GM12878 (cell line): ENCODE data around the gene CYP2J2.

Experiments
- BCLAF1 ChIP-seq: fragments of 450-650 bp; IDR thresholded peaks from 2 replicates; pipeline ENCODE4 v1.6.1; 2017; ENCODE audit warnings: antibody characterized with exemption, mild to moderate bottlenecking, moderate library complexity
- BHLHE40 ChIP-seq, 2 experiments: fragments of 450-650 bp in 1 of 2; IDR thresholded peaks; 2 replicates each; pipeline ENCODE4 v1.6.1; 2011 to 2017; ENCODE audit warnings: low read depth in 2 of 2, borderline replicate concordance in 1 of 2, improper control_type of control experiment in 1 of 2, low read length in 1 of 2, mild to moderate bottlenecking in 1 of 2
- EZH2 ChIP-seq: IDR thresholded peaks from 2 replicates; pipeline ENCODE4 v1.6.1; 2012; ENCODE audit warnings: low read depth, mild to moderate bottlenecking, control low read depth, inconsistent platforms, low read length, borderline replicate concordance; ENCODE audit not compliant: control insufficient read depth
- GABPA ChIP-seq: IDR thresholded peaks from 2 replicates; pipeline ENCODE4 v1.6.1; 2014; ENCODE audit warnings: antibody characterized with exemption, low read depth, mild to moderate bottlenecking, inconsistent platforms
- MYB ChIP-seq: fragments of 150-350 bp; IDR thresholded peaks from 2 replicates; pipeline ENCODE4 v1.6.1; 2014; ENCODE audit warnings: mild to moderate bottlenecking, low read depth, low read length, borderline replicate concordance
- SIN3A ChIP-seq: IDR thresholded peaks from 2 replicates; pipeline ENCODE4 v1.6.1; 2012; ENCODE audit warnings: low read depth, low read length, improper control_type of control experiment
- SMC3 ChIP-seq: IDR thresholded peaks from 2 replicates; pipeline ENCODE4 v1.6.1; 2011; ENCODE audit warnings: low read length, improper control_type of control experiment, borderline replicate concordance
- SPI1 ChIP-seq: IDR thresholded peaks from 2 replicates; pipeline ENCODE4 v1.6.1; 2011; ENCODE audit warnings: low read depth, mild to moderate bottlenecking, low read length, moderate library complexity, borderline replicate concordance; ENCODE audit not compliant: insufficient read depth
- USF2 ChIP-seq: IDR thresholded peaks from 2 replicates; pipeline ENCODE4 v1.6.1; 2011; ENCODE audit warnings: low read depth, low read length, improper control_type of control experiment, borderline replicate concordance
- ZNF274 ChIP-seq: IDR thresholded peaks from one replicate; pipeline ENCODE4 v1.8.0; 2011; ENCODE audit not compliant: insufficient read length, insufficient read depth
- TF ChIP-seq, protein P1 (sequence below), 3 experiments: IDR thresholded peaks in 2 of 3; conservative IDR thresholded peaks in 1 of 3; 2 replicates each; pipeline ENCODE4 v1.5.1; 2011; ENCODE audit warnings: low read depth in 3 of 3, low read length in 3 of 3, mild to moderate bottlenecking in 3 of 3, control low read depth in 2 of 3, moderate library complexity in 2 of 3, inconsistent platforms in 1 of 3, mixed read lengths in 1 of 3; ENCODE audit not compliant: control insufficient read depth in 2 of 3, insufficient read depth in 1 of 3; ENCODE audit errors: extremely low read depth in 1 of 3
- TF ChIP-seq, protein P2 (sequence below): IDR thresholded peaks from 2 replicates; pipeline ENCODE4 v1.6.1; 2011; ENCODE audit warnings: borderline replicate concordance, low read depth, mild to moderate bottlenecking, moderate library complexity, low read length; ENCODE audit not compliant: insufficient read depth, poor library complexity, severe bottlenecking
- TF ChIP-seq, protein P3 (sequence below): fragments of 450-650 bp; IDR thresholded peaks from 2 replicates; pipeline ENCODE4 v1.6.1; 2016; ENCODE audit warnings: mild to moderate bottlenecking
- TF ChIP-seq, protein P4 (sequence below): IDR thresholded peaks from 2 replicates; pipeline ENCODE4 v1.6.1; 2012; ENCODE audit warnings: mild to moderate bottlenecking, low read depth, low read length

DNA sequence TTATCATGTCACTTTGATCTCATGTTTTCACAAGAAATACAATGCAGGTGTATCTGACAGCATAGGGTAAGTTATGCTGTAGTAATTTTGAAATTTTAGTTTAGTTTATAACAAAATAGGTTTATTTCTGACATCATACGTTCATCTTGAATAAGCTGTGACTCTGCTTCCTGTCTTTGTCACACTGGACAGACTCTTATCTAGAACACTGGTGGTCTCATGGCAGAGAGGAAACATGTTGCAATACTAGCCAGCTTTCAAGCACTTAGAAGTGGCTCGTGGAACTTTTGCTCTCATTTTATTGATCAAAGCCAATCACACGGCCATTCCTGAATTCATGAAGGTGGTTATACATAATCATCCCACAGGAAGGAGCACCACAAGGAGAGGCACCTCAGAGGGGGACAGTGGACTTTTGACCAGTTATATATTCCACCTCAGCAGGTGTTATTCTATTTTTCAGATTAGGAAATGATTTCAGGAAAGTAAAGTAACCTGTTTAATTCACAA, 46.5 kb downstream of the CYP2J2 start:
- no peak for TF ChIP-seq SIN3A
- TF ChIP-seq, protein P1, sequence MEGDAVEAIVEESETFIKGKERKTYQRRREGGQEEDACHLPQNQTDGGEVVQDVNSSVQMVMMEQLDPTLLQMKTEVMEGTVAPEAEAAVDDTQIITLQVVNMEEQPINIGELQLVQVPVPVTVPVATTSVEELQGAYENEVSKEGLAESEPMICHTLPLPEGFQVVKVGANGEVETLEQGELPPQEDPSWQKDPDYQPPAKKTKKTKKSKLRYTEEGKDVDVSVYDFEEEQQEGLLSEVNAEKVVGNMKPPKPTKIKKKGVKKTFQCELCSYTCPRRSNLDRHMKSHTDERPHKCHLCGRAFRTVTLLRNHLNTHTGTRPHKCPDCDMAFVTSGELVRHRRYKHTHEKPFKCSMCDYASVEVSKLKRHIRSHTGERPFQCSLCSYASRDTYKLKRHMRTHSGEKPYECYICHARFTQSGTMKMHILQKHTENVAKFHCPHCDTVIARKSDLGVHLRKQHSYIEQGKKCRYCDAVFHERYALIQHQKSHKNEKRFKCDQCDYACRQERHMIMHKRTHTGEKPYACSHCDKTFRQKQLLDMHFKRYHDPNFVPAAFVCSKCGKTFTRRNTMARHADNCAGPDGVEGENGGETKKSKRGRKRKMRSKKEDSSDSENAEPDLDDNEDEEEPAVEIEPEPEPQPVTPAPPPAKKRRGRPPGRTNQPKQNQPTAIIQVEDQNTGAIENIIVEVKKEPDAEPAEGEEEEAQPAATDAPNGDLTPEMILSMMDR (IDR thresholded peaks at IDR 0.05 in 2 of 3, conservative IDR thresholded peaks at IDR 0.05 in 1 of 3; ENCODE audit: control insufficient read depth in 2 of 3, extremely low read depth in 1 of 3, insufficient read depth in 1 of 3, low read depth in 3 of 3, low read length in 3 of 3): no peak
- no peak for TF ChIP-seq ZNF274
- TF ChIP-seq EZH2: no peak
- no peak for TF ChIP-seq GABPA
- TF ChIP-seq USF2: no peak
- TF ChIP-seq, protein P2, sequence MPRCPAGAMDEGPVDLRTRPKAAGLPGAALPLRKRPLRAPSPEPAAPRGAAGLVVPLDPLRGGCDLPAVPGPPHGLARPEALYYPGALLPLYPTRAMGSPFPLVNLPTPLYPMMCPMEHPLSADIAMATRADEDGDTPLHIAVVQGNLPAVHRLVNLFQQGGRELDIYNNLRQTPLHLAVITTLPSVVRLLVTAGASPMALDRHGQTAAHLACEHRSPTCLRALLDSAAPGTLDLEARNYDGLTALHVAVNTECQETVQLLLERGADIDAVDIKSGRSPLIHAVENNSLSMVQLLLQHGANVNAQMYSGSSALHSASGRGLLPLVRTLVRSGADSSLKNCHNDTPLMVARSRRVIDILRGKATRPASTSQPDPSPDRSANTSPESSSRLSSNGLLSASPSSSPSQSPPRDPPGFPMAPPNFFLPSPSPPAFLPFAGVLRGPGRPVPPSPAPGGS: no peak
- no peak for TF ChIP-seq SPI1
- no peak for TF ChIP-seq MYB
- TF ChIP-seq, protein P3, sequence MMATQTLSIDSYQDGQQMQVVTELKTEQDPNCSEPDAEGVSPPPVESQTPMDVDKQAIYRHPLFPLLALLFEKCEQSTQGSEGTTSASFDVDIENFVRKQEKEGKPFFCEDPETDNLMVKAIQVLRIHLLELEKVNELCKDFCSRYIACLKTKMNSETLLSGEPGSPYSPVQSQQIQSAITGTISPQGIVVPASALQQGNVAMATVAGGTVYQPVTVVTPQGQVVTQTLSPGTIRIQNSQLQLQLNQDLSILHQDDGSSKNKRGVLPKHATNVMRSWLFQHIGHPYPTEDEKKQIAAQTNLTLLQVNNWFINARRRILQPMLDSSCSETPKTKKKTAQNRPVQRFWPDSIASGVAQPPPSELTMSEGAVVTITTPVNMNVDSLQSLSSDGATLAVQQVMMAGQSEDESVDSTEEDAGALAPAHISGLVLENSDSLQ: no peak
- no peak for TF ChIP-seq BCLAF1
- no peak for TF ChIP-seq SMC3
- TF ChIP-seq BHLHE40 (IDR thresholded peaks at IDR 0.05; ENCODE audit: borderline replicate concordance in 1 of 2, low read depth in 2 of 2, low read length in 1 of 2): no peak
- TF ChIP-seq, protein P4, sequence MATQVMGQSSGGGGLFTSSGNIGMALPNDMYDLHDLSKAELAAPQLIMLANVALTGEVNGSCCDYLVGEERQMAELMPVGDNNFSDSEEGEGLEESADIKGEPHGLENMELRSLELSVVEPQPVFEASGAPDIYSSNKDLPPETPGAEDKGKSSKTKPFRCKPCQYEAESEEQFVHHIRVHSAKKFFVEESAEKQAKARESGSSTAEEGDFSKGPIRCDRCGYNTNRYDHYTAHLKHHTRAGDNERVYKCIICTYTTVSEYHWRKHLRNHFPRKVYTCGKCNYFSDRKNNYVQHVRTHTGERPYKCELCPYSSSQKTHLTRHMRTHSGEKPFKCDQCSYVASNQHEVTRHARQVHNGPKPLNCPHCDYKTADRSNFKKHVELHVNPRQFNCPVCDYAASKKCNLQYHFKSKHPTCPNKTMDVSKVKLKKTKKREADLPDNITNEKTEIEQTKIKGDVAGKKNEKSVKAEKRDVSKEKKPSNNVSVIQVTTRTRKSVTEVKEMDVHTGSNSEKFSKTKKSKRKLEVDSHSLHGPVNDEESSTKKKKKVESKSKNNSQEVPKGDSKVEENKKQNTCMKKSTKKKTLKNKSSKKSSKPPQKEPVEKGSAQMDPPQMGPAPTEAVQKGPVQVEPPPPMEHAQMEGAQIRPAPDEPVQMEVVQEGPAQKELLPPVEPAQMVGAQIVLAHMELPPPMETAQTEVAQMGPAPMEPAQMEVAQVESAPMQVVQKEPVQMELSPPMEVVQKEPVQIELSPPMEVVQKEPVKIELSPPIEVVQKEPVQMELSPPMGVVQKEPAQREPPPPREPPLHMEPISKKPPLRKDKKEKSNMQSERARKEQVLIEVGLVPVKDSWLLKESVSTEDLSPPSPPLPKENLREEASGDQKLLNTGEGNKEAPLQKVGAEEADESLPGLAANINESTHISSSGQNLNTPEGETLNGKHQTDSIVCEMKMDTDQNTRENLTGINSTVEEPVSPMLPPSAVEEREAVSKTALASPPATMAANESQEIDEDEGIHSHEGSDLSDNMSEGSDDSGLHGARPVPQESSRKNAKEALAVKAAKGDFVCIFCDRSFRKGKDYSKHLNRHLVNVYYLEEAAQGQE: no peak
